Globus pallidus (tissue), 1 donor: ENCODE measurements around the gene CLTC.
"Not testable (repeated sequence)": the region's sequence is repeated elsewhere in the genome, so short reads cannot be mapped to it uniquely, and the experiment has no call there.

Source experiments
- DNase-seq: peaks from one replicate; pipeline ENCODE4 v3.0.0-alpha.2; 2015; ENCODE audit warnings: low spot score

Gene CLTC

GRCh38 chr17:59634632-59635541 is 15.2 kb downstream of the CLTC start:
- no peak for DNase-seq

- no peak for DNase-seq
Measured at GRCh38 chr17:59637611-59638310, 18.1 kb downstream of the CLTC start.

- DNase-seq, result no peak
Measured at GRCh38 chr17:59638553-59638952, 18.9 kb downstream of the CLTC start.

GRCh38 chr17:59641799-59642484 is 22.2 kb downstream of the CLTC start:
- DNase-seq, result no peak

GRCh38 chr17:59642565-59642964 is 22.9 kb downstream of the CLTC start:
- DNase-seq, result no peak

- no peak for DNase-seq
Measured at GRCh38 chr17:59643159-59644140, 23.8 kb downstream of the CLTC start.

- no peak for DNase-seq
Measured at GRCh38 chr17:59647288-59647687, 27.6 kb downstream of the CLTC start.

- DNase-seq, result no peak
Measured at GRCh38 chr17:59649886-59650285, 30.2 kb downstream of the CLTC start.

- DNase-seq, result no peak
Measured at GRCh38 chr17:59650642-59651041, 30.9 kb downstream of the CLTC start.

- DNase-seq, result no peak
Measured at GRCh38 chr17:59651346-59651745, 31.7 kb downstream of the CLTC start.

GRCh38 chr17:59652119-59652518 is 32.4 kb downstream of the CLTC start:
- DNase-seq, result no peak

GRCh38 chr17:59656624-59657023 is 36.9 kb downstream of the CLTC start:
- DNase-seq, result not testable (repeated sequence)

- DNase-seq, result no peak
Measured at GRCh38 chr17:59666235-59666634, 46.5 kb downstream of the CLTC start.

- no peak for DNase-seq
Measured at GRCh38 chr17:59668816-59669215, 49.1 kb downstream of the CLTC start.

- DNase-seq, result no peak
Measured at GRCh38 chr17:59669411-59669810, 49.7 kb downstream of the CLTC start.

GRCh38 chr17:59669944-59670343 is 50.2 kb downstream of the CLTC start:
- DNase-seq, result no peak

GRCh38 chr17:59671386-59671785 is 51.7 kb downstream of the CLTC start:
- DNase-seq, result no peak

GRCh38 chr17:59675231-59675630 is 55.5 kb downstream of the CLTC start:
- no peak for DNase-seq

- DNase-seq, result no peak
Measured at GRCh38 chr17:59676716-59677115, 57.0 kb downstream of the CLTC start.

GRCh38 chr17:59678918-59679317 is 59.2 kb downstream of the CLTC start:
- DNase-seq, result no peak

- no peak for DNase-seq
Measured at GRCh38 chr17:59680314-59680713, 60.6 kb downstream of the CLTC start.
